HG03159 (cell line): ENCODE measurements around the gene EDEM1.
"Not testable (repeated sequence)": the region's sequence is repeated elsewhere in the genome, so short reads cannot be mapped to it uniquely, and the experiment has no call there.

Experiments used
- ATAC-seq: cut with Tn5 transposase; IDR thresholded peaks from one replicate; pipeline ENCODE4 v1.9.1; 2021; ENCODE audit warnings: mild to moderate bottlenecking, moderate library complexity; ENCODE audit not compliant: unreplicated experiment

EDEM1 gene

DNA sequence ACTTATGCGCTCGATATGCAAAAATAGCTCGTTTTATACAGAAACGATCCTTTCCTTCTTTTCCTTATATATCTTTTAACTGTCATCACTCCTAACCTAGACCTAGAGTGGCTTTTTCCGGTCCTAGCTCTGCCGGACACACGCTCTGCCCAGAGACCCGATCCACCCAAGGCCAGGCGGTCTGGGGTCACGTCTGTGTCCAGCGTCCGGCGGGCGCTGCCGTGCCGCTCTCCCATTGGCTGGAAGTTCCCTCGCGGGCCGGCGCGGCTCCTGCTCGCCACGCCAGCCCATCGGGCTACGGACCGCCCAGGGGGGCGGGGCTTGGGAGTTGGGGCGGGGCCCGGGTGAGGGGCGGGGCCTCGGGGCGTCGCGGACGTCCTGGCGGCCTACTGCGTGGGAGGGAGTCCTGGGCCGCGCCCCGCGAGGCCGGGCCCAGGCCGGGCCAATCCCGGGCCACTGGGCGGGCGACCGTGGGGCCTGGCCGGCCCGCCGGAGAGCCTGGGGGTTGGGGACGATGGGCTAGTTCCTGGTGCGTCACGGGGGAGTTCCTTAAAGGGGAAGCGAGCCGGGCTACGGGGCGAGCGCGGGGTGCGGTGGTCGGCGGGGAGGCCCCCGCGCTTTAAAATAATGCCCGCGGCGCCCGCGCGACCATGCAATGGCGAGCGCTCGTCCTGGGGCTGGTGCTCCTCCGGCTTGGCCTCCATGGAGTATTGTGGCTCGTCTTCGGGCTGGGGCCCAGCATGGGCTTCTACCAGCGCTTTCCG is at the start of gene EDEM1:
EDEM1 (plus strand) TSS at position 552 of the 764 bp plus-strand sequence; CDS start at position 651, 99 bp downstream.
- peak; percentile 78 for ATAC-seq

DNA sequence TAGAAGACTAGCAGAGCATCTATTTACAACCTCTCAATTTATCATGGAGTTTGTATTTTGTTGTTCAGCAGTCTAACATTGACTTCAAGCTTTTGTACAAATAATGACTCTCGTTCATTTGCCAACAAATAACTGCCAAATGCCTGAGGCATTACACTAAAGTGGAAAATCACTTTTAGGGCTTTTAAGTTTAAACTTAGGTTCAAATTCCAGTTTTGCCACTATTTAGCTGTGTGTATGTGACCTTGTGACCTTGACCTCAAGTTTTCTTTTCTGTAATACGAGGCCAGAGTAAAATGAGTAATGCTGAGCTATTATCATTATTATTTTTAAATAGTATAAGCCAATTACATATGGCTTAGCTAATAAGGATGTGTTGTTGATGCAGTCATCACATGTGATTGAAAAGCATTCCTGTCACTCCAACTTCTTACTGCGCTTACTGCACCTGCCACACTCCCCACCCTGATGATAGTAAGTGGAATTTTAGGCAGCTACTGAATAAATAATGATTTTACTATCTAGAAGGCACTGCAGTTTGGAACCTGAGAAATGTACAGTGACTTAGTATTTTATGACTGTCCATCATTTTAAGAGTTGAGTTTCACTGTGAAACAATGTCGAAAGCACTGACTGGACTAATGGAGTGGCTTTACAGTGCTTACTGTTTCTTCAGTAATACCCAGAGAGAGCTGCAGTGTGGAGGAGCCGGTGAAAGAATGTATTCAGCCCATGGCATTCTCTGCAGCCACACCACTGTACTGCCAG is 49.1 kb upstream of the EDEM1 start:
- ATAC-seq = no peak

DNA sequence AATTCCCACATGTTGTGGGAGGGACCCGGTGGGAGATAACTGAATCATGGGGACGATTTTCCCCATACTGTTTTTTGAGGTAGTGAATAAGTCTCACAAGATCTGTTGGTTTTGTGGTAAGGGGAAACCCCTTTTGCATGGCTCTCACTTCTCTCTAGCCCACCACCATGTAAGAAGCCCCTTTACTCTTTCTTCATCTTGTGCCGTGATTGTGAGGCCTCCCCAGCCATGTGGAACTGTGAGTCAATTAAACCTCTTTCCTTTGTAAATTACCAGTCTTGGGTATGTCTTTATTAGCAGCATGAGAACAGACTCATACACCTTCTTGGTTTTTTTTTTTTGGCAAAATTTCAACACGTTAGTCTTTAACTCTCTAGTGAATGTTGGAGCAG is 47.3 kb upstream of the EDEM1 start:
- ATAC-seq = peak; percentile 45

DNA sequence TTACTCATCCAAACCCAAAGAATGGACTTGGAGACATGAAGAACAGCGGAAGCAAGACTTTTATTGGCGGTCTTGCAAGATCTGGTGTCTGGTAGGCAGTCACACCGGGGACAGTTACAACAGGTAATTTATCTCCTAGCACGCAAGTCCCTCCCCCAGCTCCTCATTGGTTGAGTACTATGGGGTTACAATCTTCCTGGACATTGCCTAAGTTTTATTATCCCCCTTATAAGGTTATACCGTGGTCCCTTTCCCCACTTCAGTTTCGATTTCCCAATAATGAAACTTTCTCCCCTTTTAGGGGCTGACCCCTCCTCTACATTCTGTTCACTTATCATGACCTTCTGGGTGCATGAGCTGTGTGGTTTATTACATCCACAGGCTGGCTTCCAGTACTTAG is 46.7 kb upstream of the EDEM1 start:
- ATAC-seq = no peak

DNA sequence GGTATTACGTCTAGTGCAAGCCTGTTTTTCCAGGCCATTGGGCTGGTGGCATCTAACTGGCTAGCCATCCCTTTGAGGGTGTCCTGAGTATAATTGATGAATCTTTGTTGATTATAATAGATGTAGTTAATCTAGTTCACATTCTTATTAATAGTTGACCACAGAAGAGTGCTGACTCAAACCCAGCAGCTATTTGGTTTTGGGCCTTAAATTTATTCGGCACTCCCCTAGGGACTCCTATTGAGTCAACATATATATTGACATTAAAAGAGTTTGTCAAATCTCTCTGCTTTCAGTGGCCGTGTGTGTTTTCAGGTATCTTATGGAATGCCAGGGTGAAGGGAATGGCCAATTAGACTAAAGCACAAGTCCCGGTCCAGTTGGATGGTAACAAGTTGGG is 45.7 kb upstream of the EDEM1 start:
- no peak for ATAC-seq

DNA sequence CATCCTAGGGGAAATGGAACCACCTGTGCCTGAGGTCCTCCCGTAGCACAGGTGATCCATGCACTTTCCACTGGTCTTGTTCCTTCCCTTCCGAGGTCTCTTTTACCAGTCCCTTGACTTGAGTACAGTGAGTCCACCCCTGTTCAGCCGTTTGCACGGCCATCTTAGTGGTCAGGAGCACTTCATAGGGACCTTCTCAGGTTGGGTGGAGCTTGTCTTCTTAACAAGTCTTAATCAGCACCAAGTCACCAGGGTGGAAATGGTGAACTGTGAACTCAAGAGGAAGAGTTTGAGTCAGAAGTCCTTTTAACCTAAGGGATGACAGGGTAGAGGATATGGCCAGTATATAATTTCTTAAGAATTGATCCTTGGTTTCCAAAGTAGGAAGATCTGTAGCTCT is 44.0 kb upstream of the EDEM1 start:
- no peak for ATAC-seq

DNA sequence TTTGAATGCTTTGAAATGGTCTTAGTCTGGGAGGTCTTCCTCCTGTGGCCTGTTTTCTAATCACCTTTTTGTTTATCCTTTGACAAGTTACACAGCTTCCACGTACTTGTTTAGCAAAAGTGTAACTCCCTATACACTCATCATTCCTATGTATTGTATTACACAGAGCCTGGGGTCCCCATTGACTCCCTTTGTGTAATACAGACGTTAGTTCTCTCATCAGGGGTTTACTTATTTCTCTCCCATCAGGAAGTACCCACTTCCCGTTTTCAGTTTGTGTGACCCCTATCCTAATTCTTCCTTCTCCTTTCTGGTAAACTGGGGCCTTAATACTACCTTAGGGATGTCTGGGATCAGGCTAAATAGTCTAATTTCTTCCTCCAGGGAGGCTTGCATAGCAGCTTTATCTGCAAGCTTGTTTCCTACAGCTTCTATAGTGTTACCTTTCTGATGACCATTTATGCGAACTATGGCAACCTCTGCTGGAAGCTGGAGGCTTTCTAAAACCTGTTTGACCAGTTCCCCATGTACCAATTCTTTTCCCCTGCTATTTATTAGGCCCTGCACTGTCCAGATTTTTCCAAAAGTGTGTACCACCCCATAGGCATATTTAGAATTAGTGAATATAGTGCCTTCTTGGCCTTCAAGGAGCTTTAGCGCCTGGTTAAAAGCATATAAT is 43.1 kb upstream of the EDEM1 start:
- no peak for ATAC-seq

DNA sequence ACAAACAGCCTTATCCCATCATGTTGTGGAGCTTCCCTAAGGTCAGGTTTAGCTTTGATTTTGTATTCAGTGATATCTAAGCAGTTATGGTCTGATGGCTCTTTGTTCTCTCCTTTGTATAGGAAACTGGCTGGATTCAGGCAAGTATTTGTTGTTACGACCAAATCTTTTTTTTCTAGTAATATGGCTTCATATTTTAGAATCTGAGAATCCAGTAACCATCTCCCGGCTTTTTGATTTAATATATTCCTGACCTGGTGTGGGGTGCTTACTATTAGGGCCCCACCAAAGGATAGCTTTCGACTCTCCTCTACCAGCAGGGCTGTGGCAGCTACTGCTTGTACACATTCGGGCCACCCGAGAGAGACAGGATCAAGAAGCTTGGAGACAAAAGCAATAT is 42.4 kb upstream of the EDEM1 start:
- ATAC-seq = no peak

DNA sequence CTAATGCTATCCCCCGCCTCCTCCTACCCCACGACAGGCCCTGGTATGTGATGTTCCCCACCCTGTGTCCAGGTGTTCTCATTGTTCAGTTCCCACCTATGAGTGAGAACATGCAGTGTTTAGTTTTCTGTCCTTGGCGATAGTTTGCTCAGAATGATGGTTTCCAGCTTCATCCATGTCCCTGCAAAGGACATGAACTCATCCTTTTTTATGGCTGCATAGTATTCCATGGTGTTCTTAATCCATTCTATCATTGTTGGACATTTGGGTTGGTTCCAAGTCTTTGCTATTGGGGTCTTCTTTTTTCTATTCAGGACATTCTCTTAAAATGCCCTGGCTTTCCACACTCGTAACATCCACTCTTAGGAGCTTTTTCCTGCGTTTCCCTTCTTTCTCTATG is 40.4 kb upstream of the EDEM1 start:
- not testable (repeated sequence) for ATAC-seq

DNA sequence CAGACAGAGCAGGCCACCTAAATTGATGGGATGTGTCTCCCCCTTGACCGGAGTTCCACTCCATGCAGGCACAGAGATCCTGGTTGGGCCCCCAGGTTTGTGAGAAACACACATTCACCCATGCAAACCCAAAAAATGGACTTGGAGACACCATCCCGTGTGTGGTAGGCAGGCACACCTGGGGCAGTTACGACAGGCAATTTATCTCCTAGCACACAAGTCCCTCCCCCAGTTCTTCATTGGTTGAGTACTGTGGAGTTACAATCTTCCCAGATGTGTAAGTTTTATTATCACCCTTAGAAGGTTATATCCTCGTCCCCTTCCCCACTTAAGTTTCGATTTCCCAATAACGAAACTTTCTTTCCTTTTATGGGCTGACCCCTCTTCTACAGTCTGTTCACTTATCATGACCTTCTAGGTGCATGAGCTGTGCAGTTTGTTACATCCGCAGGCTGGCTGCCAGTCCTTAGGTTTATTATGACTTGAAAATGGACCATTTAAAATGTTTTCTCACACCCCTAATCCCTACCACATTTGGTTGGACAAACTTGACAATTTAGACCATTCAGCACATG is 38.1 kb upstream of the EDEM1 start:
- no peak for ATAC-seq

DNA sequence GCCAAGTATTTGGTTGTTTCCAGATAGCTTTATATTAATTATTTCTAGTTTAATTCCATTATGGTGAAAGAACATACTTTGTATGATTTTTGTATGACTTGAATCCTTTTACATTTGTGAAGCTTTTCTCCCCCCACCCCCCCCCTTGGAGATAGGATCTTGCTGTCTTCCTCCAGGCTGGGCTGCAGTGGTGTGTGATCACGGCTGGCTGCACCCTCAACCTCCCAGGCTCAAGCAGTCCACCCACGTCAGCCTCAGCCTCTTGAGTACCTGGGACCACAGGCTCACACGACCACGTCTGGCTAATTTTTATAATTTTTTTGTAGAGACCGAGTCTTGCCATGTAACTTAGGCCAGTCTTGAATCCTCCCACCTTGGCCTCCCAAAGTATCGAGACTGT is 35.9 kb upstream of the EDEM1 start:
- no peak for ATAC-seq

DNA sequence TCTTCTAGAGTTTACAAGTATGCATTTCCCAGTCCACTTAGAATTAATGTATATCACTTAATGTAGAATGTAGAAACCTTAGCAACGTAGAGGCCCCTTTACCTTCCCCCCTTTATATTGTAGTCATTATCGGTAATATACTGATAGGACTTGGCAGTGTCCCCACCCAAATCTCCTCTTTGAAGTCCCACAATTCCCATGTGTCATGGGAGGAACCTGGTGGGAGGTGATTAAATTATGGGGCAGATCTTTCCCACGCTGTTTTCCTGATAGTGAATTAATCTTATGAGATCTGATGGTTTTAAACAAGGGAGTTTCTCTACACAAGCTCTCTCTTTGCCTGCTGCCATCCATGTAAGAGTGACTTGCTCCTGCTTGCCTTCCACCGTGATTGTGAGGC is 34.4 kb upstream of the EDEM1 start:
- no peak for ATAC-seq

DNA sequence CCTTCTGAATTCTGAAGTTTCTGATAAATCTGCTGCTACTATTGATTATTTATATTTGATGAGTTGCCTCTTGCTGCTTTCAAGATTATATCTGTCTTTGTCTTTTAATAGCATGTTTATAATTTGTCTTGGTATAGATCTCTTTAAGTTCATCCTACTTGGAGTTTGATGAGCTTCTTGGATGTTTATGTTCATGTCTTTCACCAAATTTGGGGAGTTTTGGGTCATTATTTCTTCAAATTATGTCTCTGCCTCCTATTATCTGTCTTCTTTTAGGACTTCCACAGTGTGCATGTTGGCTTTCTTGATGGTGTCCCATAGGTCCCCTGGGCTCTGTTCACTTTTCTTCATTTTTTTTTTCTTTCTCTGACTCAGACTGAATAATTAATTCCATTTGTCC is 32.3 kb upstream of the EDEM1 start:
- ATAC-seq = no peak

DNA sequence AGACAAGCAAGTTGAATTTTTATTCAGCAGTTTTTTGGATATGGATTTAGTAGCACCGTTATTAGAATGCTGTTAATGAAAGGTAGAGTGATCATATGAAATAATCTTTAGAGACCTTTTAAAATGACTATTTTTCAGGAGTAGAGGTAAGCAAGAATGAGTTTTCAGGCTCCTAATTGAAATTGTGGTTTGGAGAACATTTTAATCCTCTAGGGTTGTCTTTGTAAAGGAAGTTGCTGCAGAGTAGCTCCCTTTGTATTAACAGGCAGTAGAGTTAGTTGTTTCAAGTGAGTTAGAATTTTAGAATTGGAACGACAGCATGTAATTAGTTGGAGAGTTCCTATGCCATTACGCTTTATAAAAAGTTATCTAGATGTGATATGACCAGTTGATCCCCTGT is 27.2 kb upstream of the EDEM1 start:
- ATAC-seq = no peak

DNA sequence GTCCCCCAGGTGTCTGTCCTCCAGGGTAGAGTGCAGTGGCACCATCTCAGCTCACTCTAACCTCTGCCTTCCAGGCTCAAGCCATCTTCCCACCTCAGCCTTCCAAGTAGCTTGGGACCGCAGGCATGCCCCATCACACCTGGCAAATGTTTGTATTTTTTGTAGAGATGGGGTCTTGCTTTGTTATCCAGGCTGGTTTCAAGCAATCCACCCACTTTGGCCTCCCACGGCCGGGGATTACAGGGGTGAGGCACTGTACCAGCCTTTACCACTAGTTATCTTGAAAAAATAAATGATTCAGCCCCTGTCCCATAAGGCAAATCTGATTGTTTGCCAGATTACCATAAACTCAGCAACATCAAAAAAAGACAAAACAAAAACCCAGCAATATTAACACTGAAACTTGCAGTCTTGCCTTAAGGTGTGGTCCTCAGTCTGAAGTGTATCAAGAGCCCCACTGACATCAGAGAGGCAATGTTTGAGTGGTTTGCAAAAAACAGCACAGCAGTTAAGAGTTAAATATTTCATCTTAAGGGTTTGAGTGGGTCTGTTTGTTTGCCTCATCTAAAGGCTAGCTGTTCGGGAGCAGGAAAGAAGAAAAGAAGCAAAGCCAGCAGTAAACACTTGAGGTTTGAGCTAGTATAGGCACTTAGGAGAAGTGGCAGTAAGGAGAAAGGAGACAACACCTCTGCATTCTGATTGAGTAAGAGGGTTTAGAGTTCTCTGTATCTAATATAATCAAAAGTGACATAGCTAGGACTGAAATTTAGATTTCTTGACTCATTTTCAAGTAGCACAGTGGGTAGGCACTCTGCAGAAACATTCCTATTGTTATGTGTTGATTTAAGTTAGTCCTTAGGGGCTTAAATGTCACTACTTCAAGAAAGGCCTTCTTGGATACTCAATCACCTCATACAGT is 26.3 kb upstream of the EDEM1 start:
- no peak for ATAC-seq

DNA sequence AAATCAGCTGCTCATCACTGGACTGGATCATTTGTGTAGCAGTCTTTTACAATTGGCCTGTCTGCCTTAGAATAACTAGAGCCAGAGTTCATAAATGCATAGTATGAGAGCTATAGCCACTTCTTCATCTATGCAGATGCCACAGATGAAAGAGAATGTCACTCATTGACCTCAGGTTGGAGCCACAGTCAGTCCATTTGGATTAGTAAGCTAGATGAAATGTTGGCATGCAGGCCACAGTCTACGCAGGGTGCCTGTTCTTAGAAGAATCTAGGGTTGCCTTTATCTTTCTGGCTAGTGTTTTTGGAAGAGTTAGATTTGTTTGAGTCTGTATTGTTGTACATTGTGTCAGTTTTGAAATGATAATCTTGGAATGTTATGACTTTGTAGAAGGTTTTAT is 25.4 kb upstream of the EDEM1 start:
- no peak for ATAC-seq

DNA sequence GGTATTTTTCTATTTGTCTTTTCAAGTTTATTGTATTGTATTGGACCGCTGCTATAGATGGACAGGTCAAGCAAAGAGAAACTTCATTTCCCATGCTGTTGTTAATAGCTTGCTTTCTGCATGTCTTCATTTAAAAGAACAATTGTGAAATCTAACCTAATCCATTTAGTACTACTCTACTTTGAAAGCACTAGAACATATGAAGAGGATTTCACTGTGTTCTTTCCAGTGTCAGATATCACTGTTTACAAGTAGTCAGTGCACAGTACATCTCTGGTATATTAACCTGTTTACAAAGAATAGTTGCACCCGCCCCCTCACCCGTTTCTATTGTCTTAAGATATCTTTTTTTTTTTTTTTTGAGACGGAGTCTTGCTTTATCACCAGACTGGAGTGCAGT is 21.8 kb upstream of the EDEM1 start:
- ATAC-seq = no peak

DNA sequence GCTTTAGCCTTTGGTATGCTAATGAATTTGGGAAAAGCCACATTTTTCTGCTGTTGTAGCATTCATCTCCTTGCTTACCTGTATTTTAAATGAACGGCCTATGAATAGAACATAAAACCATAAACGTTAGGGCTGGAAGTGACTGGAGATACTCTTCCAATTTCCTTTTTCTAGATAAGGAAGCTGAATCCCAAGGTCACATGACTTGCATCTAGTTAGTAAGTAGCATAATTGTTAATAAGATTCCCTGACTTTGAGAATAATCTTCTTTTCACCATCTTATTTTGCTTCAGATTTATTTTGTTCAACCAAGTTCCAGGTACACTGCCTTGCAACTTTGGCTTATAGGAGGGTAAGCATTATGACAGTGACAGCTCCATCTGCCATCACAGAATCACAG is 20.7 kb upstream of the EDEM1 start:
- ATAC-seq = no peak

DNA sequence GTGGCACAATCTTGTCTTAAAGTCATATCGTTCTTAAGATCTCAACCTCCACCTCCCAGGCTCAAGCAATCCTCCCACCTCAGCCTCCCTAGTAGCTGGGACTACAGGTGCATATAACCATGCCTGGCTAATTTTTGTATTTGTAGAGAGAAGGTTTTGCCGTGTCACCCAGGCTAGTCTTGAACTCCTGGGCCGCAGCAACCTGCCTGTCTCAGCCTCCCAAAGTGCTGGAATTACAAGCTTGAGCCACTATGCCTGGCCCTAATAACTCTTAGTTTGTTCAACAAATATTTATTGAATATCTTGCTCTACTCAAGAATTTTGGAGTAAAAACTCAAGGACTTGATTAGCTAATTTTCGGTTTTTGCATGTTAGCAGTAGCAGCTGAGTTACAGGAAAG is 19.4 kb upstream of the EDEM1 start:
- no peak for ATAC-seq

DNA sequence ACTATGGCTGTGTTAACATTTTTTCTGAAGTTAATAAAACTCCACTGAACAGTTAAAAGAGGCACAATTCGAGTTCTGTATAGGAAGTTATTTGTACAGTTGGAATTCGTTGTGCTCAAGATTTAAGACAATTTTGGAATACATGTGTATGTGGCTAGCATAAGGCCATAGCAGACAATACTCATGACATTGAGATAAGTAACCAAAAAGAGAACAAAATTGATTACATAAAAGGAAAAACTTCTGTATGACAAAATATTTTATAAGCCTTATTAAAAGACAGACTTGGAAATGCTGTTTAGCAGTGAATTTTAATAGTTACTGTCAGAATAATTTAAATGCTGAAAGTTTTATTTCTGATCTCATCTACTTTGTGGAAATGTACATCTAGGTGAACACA is 17.7 kb upstream of the EDEM1 start:
- ATAC-seq = no peak

DNA sequence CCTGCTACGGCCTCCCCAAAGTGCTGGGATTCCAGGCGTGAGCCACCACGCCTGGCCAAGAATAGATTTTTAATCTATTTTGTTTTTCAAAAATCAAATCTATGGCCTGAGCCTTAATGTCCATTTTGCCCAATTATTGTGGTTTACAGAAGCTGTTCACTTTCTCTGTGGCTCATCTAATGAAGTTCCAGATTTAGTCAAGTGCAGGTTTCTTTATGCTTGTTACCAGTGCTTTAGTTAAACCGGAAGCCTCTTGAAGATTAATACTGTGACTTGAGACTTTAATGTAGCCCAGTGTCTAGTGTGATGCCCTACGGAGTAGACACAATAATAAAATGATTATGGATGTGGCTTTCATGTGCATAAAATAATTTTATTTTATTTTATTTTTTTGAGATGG is 16.5 kb upstream of the EDEM1 start:
- ATAC-seq = no peak
